ENCODE measurements around the gene ACBD7.

Gene ACBD7

DNA sequence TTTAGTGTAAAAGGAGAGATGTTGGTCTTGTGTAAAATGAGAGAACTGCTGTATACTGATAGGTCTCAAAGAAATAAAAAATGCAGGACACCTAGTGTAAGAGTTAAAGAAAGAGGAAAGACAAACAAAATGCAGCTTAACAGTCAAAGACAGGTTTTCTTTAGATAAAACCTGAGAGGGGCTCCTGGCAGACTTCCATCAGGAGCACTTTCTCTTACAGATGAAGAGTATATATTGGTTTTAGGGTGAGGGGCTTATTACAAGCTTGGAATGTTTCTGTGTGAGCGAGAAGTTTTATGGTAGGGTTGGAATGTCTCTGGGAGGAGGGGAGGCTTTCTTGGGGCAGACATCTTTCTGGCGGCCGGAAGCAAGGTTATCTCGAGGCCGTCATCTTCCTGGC, 16.2 kb downstream of the ACBD7 start:
- TF ChIP-seq SIN3A (IDR thresholded peaks at IDR 0.05; ENCODE audit: borderline replicate concordance, insufficient read depth, low read length) (no peak), POLR2AphosphoS5 (IDR thresholded peaks at IDR 0.05; ENCODE audit: low read depth, low read length) (no peak), TAF1 (IDR thresholded peaks at IDR 0.05; ENCODE audit: borderline replicate concordance, insufficient read depth, low read length) (no peak), FOXP2 (optimal IDR thresholded peaks at IDR 0.05; ENCODE audit: borderline replicate concordance, extremely low read depth, extremely low read length, insufficient read depth) (no peak)
- TF ChIP-seq, protein P1, sequence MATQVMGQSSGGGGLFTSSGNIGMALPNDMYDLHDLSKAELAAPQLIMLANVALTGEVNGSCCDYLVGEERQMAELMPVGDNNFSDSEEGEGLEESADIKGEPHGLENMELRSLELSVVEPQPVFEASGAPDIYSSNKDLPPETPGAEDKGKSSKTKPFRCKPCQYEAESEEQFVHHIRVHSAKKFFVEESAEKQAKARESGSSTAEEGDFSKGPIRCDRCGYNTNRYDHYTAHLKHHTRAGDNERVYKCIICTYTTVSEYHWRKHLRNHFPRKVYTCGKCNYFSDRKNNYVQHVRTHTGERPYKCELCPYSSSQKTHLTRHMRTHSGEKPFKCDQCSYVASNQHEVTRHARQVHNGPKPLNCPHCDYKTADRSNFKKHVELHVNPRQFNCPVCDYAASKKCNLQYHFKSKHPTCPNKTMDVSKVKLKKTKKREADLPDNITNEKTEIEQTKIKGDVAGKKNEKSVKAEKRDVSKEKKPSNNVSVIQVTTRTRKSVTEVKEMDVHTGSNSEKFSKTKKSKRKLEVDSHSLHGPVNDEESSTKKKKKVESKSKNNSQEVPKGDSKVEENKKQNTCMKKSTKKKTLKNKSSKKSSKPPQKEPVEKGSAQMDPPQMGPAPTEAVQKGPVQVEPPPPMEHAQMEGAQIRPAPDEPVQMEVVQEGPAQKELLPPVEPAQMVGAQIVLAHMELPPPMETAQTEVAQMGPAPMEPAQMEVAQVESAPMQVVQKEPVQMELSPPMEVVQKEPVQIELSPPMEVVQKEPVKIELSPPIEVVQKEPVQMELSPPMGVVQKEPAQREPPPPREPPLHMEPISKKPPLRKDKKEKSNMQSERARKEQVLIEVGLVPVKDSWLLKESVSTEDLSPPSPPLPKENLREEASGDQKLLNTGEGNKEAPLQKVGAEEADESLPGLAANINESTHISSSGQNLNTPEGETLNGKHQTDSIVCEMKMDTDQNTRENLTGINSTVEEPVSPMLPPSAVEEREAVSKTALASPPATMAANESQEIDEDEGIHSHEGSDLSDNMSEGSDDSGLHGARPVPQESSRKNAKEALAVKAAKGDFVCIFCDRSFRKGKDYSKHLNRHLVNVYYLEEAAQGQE (IDR thresholded peaks at IDR 0.05; ENCODE audit: insufficient read depth in 1 of 2, low read depth in 2 of 2, low read length in 2 of 2): no peak

DNA sequence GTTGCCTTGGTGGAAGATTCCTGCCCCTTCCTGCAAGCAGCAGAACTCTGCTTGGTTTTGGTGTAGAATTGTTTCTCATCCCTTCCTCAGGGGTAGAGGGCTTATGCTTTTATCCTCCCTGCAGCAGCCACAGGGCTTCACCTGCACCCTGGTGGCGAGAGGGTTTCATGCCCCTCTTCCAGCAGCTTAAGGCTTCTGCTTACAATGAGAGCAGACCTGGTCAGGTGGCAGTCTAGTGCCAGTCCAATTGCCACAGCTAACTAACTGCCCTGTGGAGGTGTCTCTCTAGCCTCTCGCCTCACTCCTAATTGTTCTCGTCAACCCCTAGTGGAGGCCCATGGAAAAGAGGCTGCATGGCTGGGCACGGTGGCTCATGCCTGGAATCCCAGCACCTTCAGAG, 19.3 kb downstream of the ACBD7 start:
- TF ChIP-seq FOXP2 (optimal IDR thresholded peaks at IDR 0.05; ENCODE audit: borderline replicate concordance, extremely low read depth, extremely low read length, insufficient read depth): no peak
- no peak for TF ChIP-seq POLR2AphosphoS5 (IDR thresholded peaks at IDR 0.05; ENCODE audit: low read depth, low read length)
- TF ChIP-seq, protein P1 (IDR thresholded peaks at IDR 0.05; ENCODE audit: insufficient read depth in 1 of 2, low read depth in 2 of 2, low read length in 2 of 2): no peak
- TF ChIP-seq TAF1 (IDR thresholded peaks at IDR 0.05; ENCODE audit: borderline replicate concordance, insufficient read depth, low read length): no peak
- TF ChIP-seq SIN3A (IDR thresholded peaks at IDR 0.05; ENCODE audit: borderline replicate concordance, insufficient read depth, low read length): no peak

DNA sequence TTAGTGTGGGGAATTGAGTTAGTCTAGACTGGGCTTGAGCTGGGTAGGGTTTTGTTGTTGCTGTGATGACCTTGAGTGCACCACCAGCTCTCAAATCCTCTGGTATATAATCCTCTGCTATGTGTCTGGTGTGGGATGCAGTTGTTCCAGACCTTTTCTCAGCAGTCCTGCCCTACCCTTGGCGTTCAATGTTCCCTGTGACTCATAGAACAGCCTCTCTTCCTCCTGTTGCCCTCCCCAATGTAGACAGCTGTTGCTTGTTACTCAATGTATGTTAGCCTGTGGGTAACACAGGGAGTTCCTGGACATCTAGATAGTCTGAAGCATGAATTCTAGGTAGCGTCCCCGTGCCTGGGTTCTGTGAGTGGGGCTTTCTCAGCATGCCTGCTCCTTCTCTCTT, 19.8 kb downstream of the ACBD7 start:
- TF ChIP-seq POLR2AphosphoS5 (IDR thresholded peaks at IDR 0.05; ENCODE audit: low read depth, low read length): no peak
- no peak for TF ChIP-seq TAF1 (IDR thresholded peaks at IDR 0.05; ENCODE audit: borderline replicate concordance, insufficient read depth, low read length)
- TF ChIP-seq, protein P1 (IDR thresholded peaks at IDR 0.05; ENCODE audit: insufficient read depth in 1 of 2, low read depth in 2 of 2, low read length in 2 of 2): no peak
- TF ChIP-seq FOXP2 (optimal IDR thresholded peaks at IDR 0.05; ENCODE audit: borderline replicate concordance, extremely low read depth, extremely low read length, insufficient read depth): no peak
- no peak for TF ChIP-seq SIN3A (IDR thresholded peaks at IDR 0.05; ENCODE audit: borderline replicate concordance, insufficient read depth, low read length)

DNA sequence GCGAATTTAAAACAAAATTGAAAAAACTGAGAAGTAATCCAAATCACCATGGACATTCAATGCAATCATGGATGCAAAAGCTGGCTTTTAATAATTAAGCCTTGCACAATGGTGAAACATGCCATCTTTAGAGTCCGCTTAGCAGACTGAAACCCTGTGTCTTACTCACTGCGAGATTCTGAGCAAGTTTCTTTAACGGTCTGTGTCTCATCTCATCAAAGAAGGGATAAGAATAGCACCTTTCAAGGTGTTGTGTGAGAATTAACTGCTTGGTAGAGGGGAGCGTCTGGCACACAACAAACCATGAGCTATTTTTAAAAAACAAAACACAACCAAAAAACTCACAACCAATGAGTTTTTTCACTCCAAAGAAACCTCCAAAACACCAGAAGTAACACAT, 21.4 kb downstream of the ACBD7 start:
- TF ChIP-seq FOXP2 (optimal IDR thresholded peaks at IDR 0.05; ENCODE audit: borderline replicate concordance, extremely low read depth, extremely low read length, insufficient read depth) (no peak), TAF1 (IDR thresholded peaks at IDR 0.05; ENCODE audit: borderline replicate concordance, insufficient read depth, low read length) (no peak), POLR2AphosphoS5 (IDR thresholded peaks at IDR 0.05; ENCODE audit: low read depth, low read length) (no peak), SIN3A (IDR thresholded peaks at IDR 0.05; ENCODE audit: borderline replicate concordance, insufficient read depth, low read length) (no peak)
- TF ChIP-seq, protein P1 (IDR thresholded peaks at IDR 0.05; ENCODE audit: insufficient read depth in 1 of 2, low read depth in 2 of 2, low read length in 2 of 2): no peak

DNA sequence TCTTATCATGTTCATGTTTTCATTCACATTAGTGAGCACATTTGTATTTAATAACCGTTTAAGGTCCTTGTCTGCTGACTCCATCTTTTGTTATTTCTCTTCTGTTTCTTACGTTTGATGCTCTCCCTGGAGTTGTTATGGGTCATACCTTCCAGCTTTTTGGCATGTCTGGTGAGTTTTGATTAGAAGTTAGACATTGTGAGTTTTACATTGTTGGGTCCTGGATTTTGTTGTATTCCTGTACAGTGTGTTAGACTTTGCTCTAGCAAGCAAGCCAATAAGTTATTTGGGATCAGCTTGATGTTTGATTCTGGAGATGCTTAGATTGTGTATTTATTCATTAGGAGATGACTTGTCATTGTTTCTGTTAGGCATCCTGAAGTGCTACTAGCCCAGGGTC, 27.9 kb downstream of the ACBD7 start:
- TF ChIP-seq SIN3A (IDR thresholded peaks at IDR 0.05; ENCODE audit: borderline replicate concordance, insufficient read depth, low read length) (no peak), FOXP2 (optimal IDR thresholded peaks at IDR 0.05; ENCODE audit: borderline replicate concordance, extremely low read depth, extremely low read length, insufficient read depth) (no peak), TAF1 (IDR thresholded peaks at IDR 0.05; ENCODE audit: borderline replicate concordance, insufficient read depth, low read length) (no peak), POLR2AphosphoS5 (IDR thresholded peaks at IDR 0.05; ENCODE audit: low read depth, low read length) (no peak)
- TF ChIP-seq, protein P1 (IDR thresholded peaks at IDR 0.05; ENCODE audit: insufficient read depth in 1 of 2, low read depth in 2 of 2, low read length in 2 of 2): no peak

Measured in PFSK-1 (cell line).